H9 (cell line): Measurements from ENCODE around the gene SBF1. TPM values are rescaled to one million over a fixed set of nuclear protein-coding genes. Genes with fewer than 3 reads are reported as not detected.

Experiments used
- DNase-seq: peaks from one replicate; pipeline ENCODE4 v3.0.0-alpha.2; 2017
- H2AFZ ChIP-seq: one replicate; pipeline ENCODE4 v1.6.1; 2013; ENCODE audit warnings: mild to moderate bottlenecking, low read length, control low read depth, moderate library complexity
- H2AK5ac ChIP-seq: 2 replicates; pipeline ENCODE4 v1.6.1; 2013; ENCODE audit warnings: low read length, control low read depth, mixed read lengths; ENCODE audit not compliant: insufficient read length
- H2BK120ac ChIP-seq: one replicate; pipeline ENCODE4 v1.6.1; 2013; ENCODE audit warnings: low read depth, mild to moderate bottlenecking, low read length, control low read depth, inconsistent platforms; ENCODE audit not compliant: poor library complexity, severe bottlenecking
- H2BK12ac ChIP-seq: 2 replicates; pipeline ENCODE4 v1.6.1; 2013; ENCODE audit warnings: low read length, control low read depth, mixed read lengths, low read depth; ENCODE audit not compliant: insufficient read length
- H2BK15ac ChIP-seq: 2 replicates; pipeline ENCODE4 v1.6.1; 2013; ENCODE audit warnings: low read depth, low read length, control low read depth
- H2BK20ac ChIP-seq: one replicate; pipeline ENCODE4 v1.6.1; 2013; ENCODE audit warnings: low read depth, mild to moderate bottlenecking, low read length, control low read depth, inconsistent platforms; ENCODE audit not compliant: poor library complexity, severe bottlenecking
- H2BK5ac ChIP-seq: 2 replicates; pipeline ENCODE4 v1.6.1; 2013; ENCODE audit warnings: low read length, control low read depth, mixed read lengths; ENCODE audit not compliant: insufficient read length
- H3K14ac ChIP-seq: 2 replicates; pipeline ENCODE4 v1.6.1; 2013; ENCODE audit warnings: low read length, control low read depth; ENCODE audit not compliant: insufficient read depth
- H3K18ac ChIP-seq: 2 replicates; pipeline ENCODE4 v1.6.1; 2013; ENCODE audit warnings: low read depth, mild to moderate bottlenecking, mixed read lengths, low read length, control low read depth; ENCODE audit not compliant: insufficient read length
- H3K23ac ChIP-seq: 2 replicates; pipeline ENCODE4 v1.6.1; 2013; ENCODE audit warnings: low read length, control low read depth, mixed read lengths, low read depth; ENCODE audit not compliant: insufficient read length
- H3K23me2 ChIP-seq: 2 replicates; pipeline ENCODE4 v1.6.1; 2013; ENCODE audit warnings: low read depth, mild to moderate bottlenecking, mixed read lengths, low read length, control low read depth; ENCODE audit not compliant: insufficient read length, poor library complexity, severe bottlenecking
- H3K27ac ChIP-seq: 2 replicates; pipeline ENCODE4 v1.5.1; 2013; ENCODE audit warnings: low read length, control low read depth, mixed read lengths, low read depth; ENCODE audit not compliant: insufficient read length
- H3K27me3 ChIP-seq: 2 replicates; pipeline ENCODE4 v1.6.1; 2013; ENCODE audit warnings: low read length, control low read depth, inconsistent platforms; ENCODE audit not compliant: insufficient read depth
- H3K4ac ChIP-seq: 2 replicates; pipeline ENCODE4 v1.6.1; 2013; ENCODE audit warnings: low read depth, mild to moderate bottlenecking, control low read depth, inconsistent platforms, low read length, moderate library complexity
- H3K4me1 ChIP-seq: 2 replicates; pipeline ENCODE4 v1.6.1; 2013; ENCODE audit warnings: low read length, control low read depth, inconsistent platforms; ENCODE audit not compliant: insufficient read depth
- H3K4me2 ChIP-seq: 2 replicates; pipeline ENCODE4 v1.6.1; 2013; ENCODE audit warnings: low read length, control low read depth, mixed read lengths; ENCODE audit not compliant: insufficient read length, insufficient read depth
- H3K56ac ChIP-seq: 2 replicates; pipeline ENCODE4 v1.6.1; 2013; ENCODE audit warnings: low read depth, mild to moderate bottlenecking, mixed read lengths, low read length, control low read depth; ENCODE audit not compliant: insufficient read length
- H3K79me1 ChIP-seq: 2 replicates; pipeline ENCODE4 v1.6.1; 2013; ENCODE audit warnings: low read depth, mild to moderate bottlenecking, moderate library complexity, low read length, control low read depth, inconsistent platforms; ENCODE audit not compliant: insufficient read depth, poor library complexity, severe bottlenecking
- H3K79me2 ChIP-seq: 2 replicates; pipeline ENCODE4 v1.6.1; 2013; ENCODE audit warnings: low read length, control low read depth, inconsistent platforms; ENCODE audit not compliant: insufficient read depth
- H3K9ac ChIP-seq: 2 replicates; pipeline ENCODE4 v1.6.1; 2013; ENCODE audit warnings: low read length, control low read depth, mixed read lengths; ENCODE audit not compliant: insufficient read length; ENCODE audit errors: extremely low read depth
- H3K9me3 ChIP-seq: one replicate; pipeline ENCODE4 v1.6.1; 2013; ENCODE audit warnings: low read depth, low read length, inconsistent platforms; ENCODE audit not compliant: control insufficient read depth
- H3T11ph ChIP-seq: one replicate; pipeline ENCODE4 v1.6.1; 2013; ENCODE audit warnings: mild to moderate bottlenecking, low read length, control low read depth, inconsistent platforms
- H4K20me1 ChIP-seq: one replicate; pipeline ENCODE4 v1.6.1; 2013; ENCODE audit not compliant: control insufficient read depth, insufficient read length, insufficient read depth
- H4K5ac ChIP-seq: 2 replicates; pipeline ENCODE4 v1.6.1; 2013; ENCODE audit warnings: low read depth, mild to moderate bottlenecking, mixed read lengths, low read length, control low read depth; ENCODE audit not compliant: insufficient read length
- H4K8ac ChIP-seq: replicated peaks from 2 replicates; pipeline ENCODE4 v1.6.1; 2013; ENCODE audit warnings: low read length, control low read depth, mixed read lengths, low read depth; ENCODE audit not compliant: insufficient read length
- H4K91ac ChIP-seq: 2 replicates; pipeline ENCODE4 v1.6.1; 2013; ENCODE audit warnings: low read depth, mild to moderate bottlenecking, moderate library complexity, mixed read lengths, low read length, control low read depth; ENCODE audit not compliant: insufficient read length
- H3K27ac Mint-ChIP-seq, 3 experiments: 2 replicates in 2 of 3; 3 replicates in 1 of 3; pipeline ENCODE4 v1.8.0; 2020 to 2021; ENCODE audit warnings: mixed read lengths in 3 of 3, mild to moderate bottlenecking in 1 of 3, moderate library complexity in 1 of 3
- H3K27me3 Mint-ChIP-seq: 2 replicates; pipeline ENCODE4 v1.8.0; 2021; ENCODE audit warnings: low read depth, mild to moderate bottlenecking, moderate library complexity, mixed read lengths
- H3K36me3 Mint-ChIP-seq, 3 experiments: 2 replicates in 2 of 3; 3 replicates in 1 of 3; pipeline ENCODE4 v1.8.0; 2020 to 2021; ENCODE audit warnings: low read depth in 3 of 3, mixed read lengths in 3 of 3; ENCODE audit not compliant: insufficient read depth in 1 of 3
- H3K4me1 Mint-ChIP-seq, 2 experiments: 2 replicates each; pipeline ENCODE4 v1.8.0; 2020; ENCODE audit warnings: mixed read lengths in 2 of 2
- H3K4me3 Mint-ChIP-seq, 2 experiments: 2 replicates in 1 of 2; 3 replicates in 1 of 2; pipeline ENCODE4 v1.8.0; 2020 to 2021; ENCODE audit warnings: mild to moderate bottlenecking in 2 of 2, mixed read lengths in 2 of 2, moderate library complexity in 1 of 2
- H3K9me3 Mint-ChIP-seq, 2 experiments: 2 replicates in 1 of 2; 3 replicates in 1 of 2; pipeline ENCODE4 v1.8.0; 2020; ENCODE audit warnings: mild to moderate bottlenecking in 2 of 2, mixed read lengths in 2 of 2, moderate library complexity in 1 of 2
- CTCF ChIP-seq: fragments of 200-600 bp; sonication (generic); conservative IDR thresholded peaks from 3 replicates; pipeline ENCODE4 v1.8.0; 2021; ENCODE audit warnings: antibody characterized with exemption, mild to moderate bottlenecking
- WGBS: extraction: QIAGEN DNeasy Blood & Tissue Kit; methylation state at CpG from one replicate; pipeline ENCODE4 v1.1.7; 2013; ENCODE audit warnings: missing lambda C conversion rate, low lambda C conversion rate, mixed read lengths; ENCODE audit not compliant: insufficient read length; ENCODE audit errors: extremely low coverage; 5-methylcytosine and 5-hydroxymethylcytosine counted together
- total RNA-seq: library from RNA; stranded (reverse); gene quantifications from 2 replicates; pipeline ENCODE4 v1.2.1, GENCODE V29; 2021

Gene SBF1
- total RNA-seq, 1 experiment from 2014 or later, result 69.8 TPM

GRCh38 chr22:50465066-50465930, 9.5 kb downstream of the SBF1 start:
- Histone ChIP-seq H3K4me2 (no peak overlapping the region), H3K79me1 (peaks cover 6% of the 10 kb centered on the region), H3K4ac (no peak overlapping the region), H2BK20ac (no peak overlapping the region), H3K23me2 (no peaks in the 10 kb centered on the region), H3K23ac (no peak overlapping the region), H3K14ac (no peak overlapping the region), H3K56ac (no peak overlapping the region), H3K27ac (no peak overlapping the region), H2AK5ac (no peak overlapping the region), H2BK5ac (no peak overlapping the region), H4K8ac (no peak overlapping the region), H3T11ph (no peak overlapping the region), H3K79me2 (no peaks in the 10 kb centered on the region; the same call in 1 of the 2 replicates), H3K9ac (no peak overlapping the region), H3K9me3 (no peaks in the 10 kb centered on the region), H4K5ac (no peak overlapping the region), H3K27me3 (no peaks in the 10 kb centered on the region), H4K91ac (no peak overlapping the region), H2BK15ac (no peak overlapping the region), H3K18ac (no peak overlapping the region), H3K4me1 (no peaks in the 10 kb centered on the region), H2BK120ac (no peak overlapping the region), H2AFZ (no peak overlapping the region), H4K20me1 (no peaks in the 10 kb centered on the region), H2BK12ac (no peak overlapping the region)
- DNase-seq, result no peak
- Mint-ChIP-seq H3K4me3 (no peak overlapping the region), H3K4me1 (peaks cover 3 to 8% of the 10 kb centered on the region in 2 experiments), H3K27ac (no peak overlapping the region), H3K27me3 (no peaks in the 10 kb centered on the region), H3K36me3 (peaks cover 21 to 65% (median 59%) of the 10 kb centered on the region in 3 experiments), H3K9me3 (no peaks in the 10 kb centered on the region)
- no CpG with 5 or more reads among the region's 30 CpGs for WGBS
- TF ChIP-seq CTCF, result no peak
